Esophagus squamous epithelium (tissue), 5 donors: ENCODE results near the gene HBZ. TPM values are rescaled to one million over a fixed set of nuclear protein-coding genes. Genes with fewer than 3 reads are reported as not detected.
"Not testable (repeated sequence)": the region's sequence is repeated elsewhere in the genome, so short reads cannot be mapped to it uniquely, and the experiment has no call there.

Experiments
- DNase-seq: peaks from one replicate; lab custom pipeline; 2025; lab: John Stamatoyannopoulos, UW
- H3K27ac ChIP-seq, 4 donors: fragments of 200-600 bp; sonication (generic); one replicate each; pipeline ENCODE4 v1.5.1; 2016 to 2019; ENCODE audit warnings: mild to moderate bottlenecking in 1 of 4
- H3K27me3 ChIP-seq, 4 donors: fragments of 200-600 bp; sonication (generic); 1 replicate in 3 of 4; 2 replicates in 1 of 4; pipeline versions ENCODE4 v1.5.1 to v1.6.0; 2017 to 2021; ENCODE audit warnings: antibody characterized with exemption in 1 of 4
- H3K36me3 ChIP-seq, 3 donors: fragments of 200-600 bp; sonication (generic); one replicate each; pipeline ENCODE4 v1.5.1; 2016 to 2019
- H3K4me1 ChIP-seq, 3 donors: fragments of 200-600 bp; sonication (generic); one replicate each; pipeline ENCODE4 v1.5.1; 2017 to 2019
- H3K4me3 ChIP-seq, 4 donors: fragments of 200-600 bp; sonication (generic); 1 replicate in 3 of 4; 2 replicates in 1 of 4; pipeline ENCODE4 v1.5.1; 2016 to 2019; ENCODE audit warnings: mild to moderate bottlenecking in 2 of 4, moderate library complexity in 1 of 4
- H3K9me3 ChIP-seq, 3 donors: fragments of 200-600 bp; sonication (generic); one replicate each; pipeline ENCODE4 v1.5.1; 2016 to 2019
- POLR2A ChIP-seq, 4 donors: fragments of 450-650 bp; IDR thresholded peaks; one replicate each; pipeline ENCODE4 v1.6.1; 2017; ENCODE audit warnings: antibody characterized with exemption in 4 of 4, mild to moderate bottlenecking in 4 of 4, moderate library complexity in 3 of 4
- WGBS, 2 donors: methylation state at CpG; one replicate each; pipeline ENCODE4 v1.1.5; 2018; 5-methylcytosine and 5-hydroxymethylcytosine counted together
- intact Hi-C: fragments of 100-400 bp; cut with DNase I; formaldehyde crosslinking; loops from one replicate; pipeline ENCODE4 v1.15.0; 2022
- total RNA-seq, 4 donors: library from RNA; depleted of rRNA; stranded (reverse); fragments of >200 nt; gene quantifications; one replicate each; pipeline ENCODE4 v1.1.0, GENCODE V29; 2016
- TF ChIP-seq, protein P1 (sequence below), 6 experiments: fragments of 450-650 bp in 4 of 6; fragments of 200-600 bp in 2 of 6; sonication (generic) in 2 of 6; IDR thresholded peaks; one replicate each; pipeline ENCODE4 v1.5.1; 2016 to 2019; ENCODE audit warnings: antibody characterized with exemption in 6 of 6, mild to moderate bottlenecking in 4 of 6, moderate library complexity in 4 of 6
- donor health status: DM: yes; HTN: yes; CAD: no.

Gene HBZ
- total RNA-seq, 4 donors from 2014 or later: not detected

- Histone ChIP-seq H3K27ac (no peak overlapping the region), H3K4me1 (peaks cover 0 to 22% (median 4%) of the 10 kb centered on the region in 3 donors), H3K36me3 (peaks cover 0 to 55% (median 0%) of the 10 kb centered on the region in 3 donors), H3K27me3 (no peaks in the 10 kb centered on the region), H3K4me3 (no peak overlapping the region), H3K9me3 (no peaks in the 10 kb centered on the region)
- WGBS, 2 donors: 86% methylated on average over 1 of the region's 2 CpGs; no CpG with 5 or more reads in 1 of the 2 donors
- TF ChIP-seq, protein P1, sequence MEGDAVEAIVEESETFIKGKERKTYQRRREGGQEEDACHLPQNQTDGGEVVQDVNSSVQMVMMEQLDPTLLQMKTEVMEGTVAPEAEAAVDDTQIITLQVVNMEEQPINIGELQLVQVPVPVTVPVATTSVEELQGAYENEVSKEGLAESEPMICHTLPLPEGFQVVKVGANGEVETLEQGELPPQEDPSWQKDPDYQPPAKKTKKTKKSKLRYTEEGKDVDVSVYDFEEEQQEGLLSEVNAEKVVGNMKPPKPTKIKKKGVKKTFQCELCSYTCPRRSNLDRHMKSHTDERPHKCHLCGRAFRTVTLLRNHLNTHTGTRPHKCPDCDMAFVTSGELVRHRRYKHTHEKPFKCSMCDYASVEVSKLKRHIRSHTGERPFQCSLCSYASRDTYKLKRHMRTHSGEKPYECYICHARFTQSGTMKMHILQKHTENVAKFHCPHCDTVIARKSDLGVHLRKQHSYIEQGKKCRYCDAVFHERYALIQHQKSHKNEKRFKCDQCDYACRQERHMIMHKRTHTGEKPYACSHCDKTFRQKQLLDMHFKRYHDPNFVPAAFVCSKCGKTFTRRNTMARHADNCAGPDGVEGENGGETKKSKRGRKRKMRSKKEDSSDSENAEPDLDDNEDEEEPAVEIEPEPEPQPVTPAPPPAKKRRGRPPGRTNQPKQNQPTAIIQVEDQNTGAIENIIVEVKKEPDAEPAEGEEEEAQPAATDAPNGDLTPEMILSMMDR (IDR thresholded peaks at IDR 0.05): no peak
- no peak for TF ChIP-seq POLR2A (IDR thresholded peaks at IDR 0.05)
- intact Hi-C loops: no loop called here
- DNase-seq: no peak
Observed at GRCh38 chr16:120756-121155, 31.7 kb upstream of the HBZ start.

GRCh38 chr16:122361-122760 lies 30.1 kb upstream of the HBZ start:
- TF ChIP-seq, protein P1 (IDR thresholded peaks at IDR 0.05): no peak
- TF ChIP-seq POLR2A (IDR thresholded peaks at IDR 0.05): no peak
- Histone ChIP-seq H3K27me3 (no peaks in the 10 kb centered on the region), H3K9me3 (no peaks in the 10 kb centered on the region), H3K4me1 (peaks cover 0 to 21% (median 4%) of the 10 kb centered on the region in 3 donors), H3K36me3 (peaks cover 0 to 42% (median 0%) of the 10 kb centered on the region in 3 donors), H3K27ac (no peak overlapping the region), H3K4me3 (no peak overlapping the region)
- intact Hi-C loops: no loop called here
- no peak for DNase-seq
- 91 to 100% methylated on average over 1 of the region's 1 CpG for WGBS, 2 donors

- DNase-seq, H3K27me3 ChIP-seq, intact Hi-C loops, H3K27ac ChIP-seq, H3K4me1 ChIP-seq, H3K9me3 ChIP-seq, H3K4me3 ChIP-seq: not testable (repeated sequence)
- WGBS, 2 donors: 80 to 84% methylated on average over 10 to 15 of the region's 19 CpGs
- H3K36me3 ChIP-seq: peaks cover 0 to 42% (median 0%) of the 10 kb centered on the region in 3 donors
Observed at GRCh38 chr16:123558-124350, 28.7 kb upstream of the HBZ start.

- WGBS, 2 donors: 71 to 87% methylated on average over 2 to 3 of the region's 3 CpGs
- H3K27ac ChIP-seq: no peak overlapping the region
- H3K27me3 ChIP-seq: no peaks in the 10 kb centered on the region
- no peak for TF ChIP-seq POLR2A (IDR thresholded peaks at IDR 0.05)
- TF ChIP-seq, protein P1 (IDR thresholded peaks at IDR 0.05): no peak
- no peak overlapping the region for H3K4me3 ChIP-seq
- DNase-seq: no peak
- H3K9me3 ChIP-seq: no peaks in the 10 kb centered on the region
- H3K36me3 ChIP-seq: peaks cover 0 to 50% (median 0%) of the 10 kb centered on the region in 3 donors
- no peaks in the 10 kb centered on the region for H3K4me1 ChIP-seq
- intact Hi-C loops: no loop called here
Observed at GRCh38 chr16:125011-125410, 27.4 kb upstream of the HBZ start.

DNA sequence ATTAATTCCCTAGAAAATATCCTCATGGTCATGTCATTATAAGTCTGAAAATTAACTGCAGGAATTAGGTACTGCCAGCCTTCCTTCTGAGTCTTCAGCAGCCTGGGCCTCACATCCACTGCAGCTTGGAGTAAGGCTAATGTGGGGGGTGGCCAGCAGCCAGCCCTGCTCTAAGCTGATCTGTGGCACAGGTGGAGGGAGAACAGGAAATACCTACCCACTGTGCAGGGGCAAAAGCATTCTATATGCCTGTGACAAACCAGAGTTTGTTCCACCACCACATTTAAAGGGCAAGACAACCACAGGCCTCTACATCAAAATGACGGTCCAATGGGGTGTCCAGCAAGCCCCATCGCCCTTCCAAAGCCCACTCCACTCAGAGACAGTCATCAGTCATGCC lies 23.4 kb upstream of the HBZ start:
- H3K4me3 ChIP-seq: no peak overlapping the region
- DNase-seq: no peak
- H3K36me3 ChIP-seq: peaks cover 0 to 24% (median 0%) of the 10 kb centered on the region in 3 donors
- TF ChIP-seq, protein P1 (IDR thresholded peaks at IDR 0.05): no peak
- TF ChIP-seq POLR2A (IDR thresholded peaks at IDR 0.05): no peak
- H3K4me1 ChIP-seq: no peaks in the 10 kb centered on the region
- H3K27me3 ChIP-seq: no peaks in the 10 kb centered on the region
- intact Hi-C loops: no loop called here
- H3K9me3 ChIP-seq: no peaks in the 10 kb centered on the region
- H3K27ac ChIP-seq: no peak overlapping the region
- 93 to 95% methylated on average over 2 of the region's 2 CpGs for WGBS, 2 donors
